Fibroblast of lung (primary cell): ENCODE measurements around the gene COP1.

Experiments
- CTCF ChIP-seq, 2 donors: IDR thresholded peaks in 1 of 2; conservative IDR thresholded peaks in 1 of 2; 1 replicate in 1 of 2; 2 replicates in 1 of 2; pipeline ENCODE4 v1.5.1; 2011 to 2012; ENCODE audit warnings: low read length in 2 of 2, control low read depth in 1 of 2, inconsistent platforms in 1 of 2, low read depth in 1 of 2, mild to moderate bottlenecking in 1 of 2
- EZH2 ChIP-seq: IDR thresholded peaks from 2 replicates; pipeline ENCODE4 v1.5.1; 2012; ENCODE audit warnings: low read length, control low read depth, mild to moderate bottlenecking; ENCODE audit errors: missing control alignments

DNA sequence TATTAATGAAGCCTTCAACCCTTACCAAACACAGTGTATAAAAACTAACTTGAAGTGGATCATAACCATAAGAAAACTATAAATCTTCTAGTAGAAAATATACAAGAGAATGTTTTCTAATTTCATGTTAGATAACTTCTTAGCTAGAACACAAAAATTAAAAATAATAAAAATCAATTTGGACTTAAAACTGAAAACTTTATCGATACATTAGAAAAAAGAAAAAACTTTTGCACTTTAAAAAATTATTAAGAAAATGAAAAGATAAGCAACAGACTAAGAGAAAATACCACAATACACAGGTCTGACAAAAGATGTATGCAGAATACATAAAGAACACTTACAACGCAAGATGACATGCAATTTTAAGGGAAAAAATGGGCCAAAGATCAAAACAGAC is 8.7 kb downstream of the COP1 start:
- TF ChIP-seq CTCF (conservative IDR thresholded peaks at IDR 0.05 in 1 of 2, IDR thresholded peaks at IDR 0.05 in 1 of 2; ENCODE audit: low read depth in 1 of 2, low read length in 2 of 2) = no peak
- no peak for TF ChIP-seq EZH2
